Keratinocyte (primary cell): ENCODE data around the gene ACER3. TPM values are rescaled to one million over a fixed set of nuclear protein-coding genes. Genes with fewer than 3 reads are reported as not detected.

Source experiments
- DNase-seq: peaks from one replicate; pipeline ENCODE4 v3.0.0-alpha.2; 2011; ENCODE audit warnings: low read depth, missing footprints, low spot score
- FAIRE-seq: peaks from 2 replicates; lab custom pipeline; 2011; peaks lifted over from hg19 to GRCh38; lab: Jason Lieb, UNC
- H2AFZ ChIP-seq: 2 replicates; pipeline ENCODE4 v1.6.0; 2012; ENCODE audit warnings: low read length, control low read depth, inconsistent platforms; ENCODE audit not compliant: control insufficient read depth
- H3K27ac ChIP-seq: 2 replicates; pipeline ENCODE4 v1.5.1; 2011; ENCODE audit warnings: low read length; ENCODE audit not compliant: control insufficient read depth, insufficient read depth
- H3K27me3 ChIP-seq: 3 replicates; pipeline ENCODE4 v1.6.0; 2011; ENCODE audit warnings: low read length; ENCODE audit not compliant: control insufficient read depth, insufficient read depth; ENCODE audit errors: extremely low read depth
- H3K36me3 ChIP-seq, 2 experiments: 2 replicates in 1 of 2; 3 replicates in 1 of 2; pipeline ENCODE4 v1.5.1; 2011; ENCODE audit warnings: low read length in 2 of 2, mild to moderate bottlenecking in 1 of 2; ENCODE audit not compliant: control insufficient read depth in 2 of 2, insufficient read depth in 2 of 2; ENCODE audit errors: extremely low read depth in 1 of 2
- H3K4me1 ChIP-seq: 3 replicates; pipeline ENCODE4 v1.5.1; 2011; ENCODE audit warnings: low read length; ENCODE audit not compliant: control insufficient read depth, insufficient read depth; ENCODE audit errors: extremely low read depth
- H3K4me2 ChIP-seq: 3 replicates; pipeline ENCODE4 v1.6.0; 2011; ENCODE audit warnings: low read depth, low read length; ENCODE audit not compliant: control insufficient read depth, insufficient read depth; ENCODE audit errors: extremely low read depth
- H3K4me3 ChIP-seq, 3 experiments: fragments of 200-600 bp in 1 of 3; sonication (generic) in 1 of 3; 2 replicates in 2 of 3; 3 replicates in 1 of 3; pipeline ENCODE4 v1.5.1; 2011 to 2016; ENCODE audit warnings: low read length in 3 of 3, mild to moderate bottlenecking in 3 of 3, control low read depth in 2 of 3, inconsistent platforms in 1 of 3, low read depth in 1 of 3, mixed read lengths in 1 of 3, mixed run types in 1 of 3, moderate library complexity in 1 of 3; ENCODE audit not compliant: control insufficient read depth in 2 of 3, insufficient read depth in 2 of 3; ENCODE audit errors: extremely low read depth in 1 of 3
- H3K79me2 ChIP-seq: 2 replicates; pipeline ENCODE4 v1.6.0; 2012; ENCODE audit warnings: low read length; ENCODE audit not compliant: control insufficient read depth, insufficient read depth
- H3K9ac ChIP-seq: 3 replicates; pipeline ENCODE4 v1.6.0; 2011; ENCODE audit warnings: low read length; ENCODE audit not compliant: control insufficient read depth, insufficient read depth; ENCODE audit errors: extremely low read depth
- H3K9me1 ChIP-seq: 3 replicates; pipeline ENCODE4 v1.6.0; 2011; ENCODE audit warnings: low read length; ENCODE audit not compliant: control insufficient read depth, insufficient read depth; ENCODE audit errors: extremely low read depth
- H3K9me3 ChIP-seq: 2 replicates; pipeline ENCODE4 v1.5.1; 2012; ENCODE audit warnings: low read depth, low read length; ENCODE audit not compliant: control insufficient read depth
- H4K20me1 ChIP-seq: 3 replicates; pipeline ENCODE4 v1.6.0; 2011; ENCODE audit warnings: low read length; ENCODE audit not compliant: control insufficient read depth, insufficient read depth; ENCODE audit errors: extremely low read depth
- CTCF ChIP-seq, 3 experiments: IDR thresholded peaks in 1 of 3; conservative IDR thresholded peaks in 1 of 3; optimal IDR thresholded peaks in 1 of 3; 2 replicates in 2 of 3; 3 replicates in 1 of 3; pipeline versions ENCODE3 to v1.5.1; 2011; ENCODE audit warnings: low read length in 3 of 3, mild to moderate bottlenecking in 3 of 3, moderate library complexity in 2 of 3, control low read depth in 1 of 3, inconsistent platforms in 1 of 3; ENCODE audit not compliant: insufficient read depth in 2 of 3; ENCODE audit errors: extremely low read depth in 1 of 3
- EZH2 ChIP-seq: IDR thresholded peaks from one replicate; pipeline ENCODE4 v1.6.1; 2012; ENCODE audit warnings: inconsistent platforms, mild to moderate bottlenecking, low read length, moderate library complexity
- dilution Hi-C: fragments of 300-500 bp; cut with MboI; formaldehyde crosslinking; loops from one replicate; pipeline ENCODE4 v1.7.0; 2020; ENCODE audit warnings: low sequenced_read_pairs; ENCODE audit not compliant: extremely low pct_ligation_motif_present
- polyA plus RNA-seq, 5 experiments: library from polyadenylated mRNA; depleted of rRNA in 3 of 5; stranded (reverse) in 3 of 5; stranded (forward) in 1 of 5; unstranded in 1 of 5; fragments of >200 nt; gene quantifications; 1 replicate in 1 of 5; 2 replicates in 3 of 5; 3 replicates in 1 of 5; pipeline versions ENCODE4 v1.2.1 to v1.2.3, GENCODE V29; 2011 to 2012; ENCODE audit warnings: missing spikeins in 2 of 5, low read depth in 1 of 5, low replicate concordance in 1 of 5

ACER3 gene
- polyA plus RNA-seq, 1 donor (not counting 4 experiments of a cell fraction or from before 2014, with no cell fraction given): 55.0 TPM

- H3K27me3 ChIP-seq: no peaks in the 10 kb centered on the region
- no peak overlapping the region for H3K4me3 ChIP-seq
- no peak overlapping the region for H3K9ac ChIP-seq
- H3K4me1 ChIP-seq: no peaks in the 10 kb centered on the region
- FAIRE-seq (no peak), DNase-seq (no peak)
- H4K20me1 ChIP-seq: no peaks in the 10 kb centered on the region
- no peaks in the 10 kb centered on the region for H3K9me1 ChIP-seq
- dilution Hi-C loops: no loop called here
- no peak overlapping the region for H3K4me2 ChIP-seq
- peaks cover 6% of the 10 kb centered on the region for H3K9me3 ChIP-seq
- H3K27ac ChIP-seq: no peak overlapping the region
- no peak overlapping the region for H2AFZ ChIP-seq
- H3K36me3 ChIP-seq: no peaks in the 10 kb centered on the region
- no peak for TF ChIP-seq EZH2
- no peak for TF ChIP-seq CTCF (optimal IDR thresholded peaks at IDR 0.05 in 1 of 3, IDR thresholded peaks at IDR 0.05 in 1 of 3, conservative IDR thresholded peaks at IDR 0.05 in 1 of 3; ENCODE audit: extremely low read depth in 1 of 3, insufficient read depth in 2 of 3, low read length in 3 of 3)
- H3K79me2 ChIP-seq: no peaks in the 10 kb centered on the region
Observed at GRCh38 chr11:77054084-77054483, 193.4 kb downstream of the ACER3 start.

GRCh38 chr11:77055101-77055561 is 194.4 kb downstream of the ACER3 start:
- H3K36me3 ChIP-seq: no peaks in the 10 kb centered on the region
- H3K9me3 ChIP-seq: peaks cover 6% of the 10 kb centered on the region
- FAIRE-seq: no peak
- no peaks in the 10 kb centered on the region for H3K79me2 ChIP-seq
- no peak overlapping the region for H3K9ac ChIP-seq
- H2AFZ ChIP-seq: no peak overlapping the region
- TF ChIP-seq CTCF (optimal IDR thresholded peaks at IDR 0.05 in 1 of 3, IDR thresholded peaks at IDR 0.05 in 1 of 3, conservative IDR thresholded peaks at IDR 0.05 in 1 of 3; ENCODE audit: extremely low read depth in 1 of 3, insufficient read depth in 2 of 3, low read length in 3 of 3): no peak
- TF ChIP-seq EZH2: no peak
- H3K9me1 ChIP-seq: no peaks in the 10 kb centered on the region
- no peaks in the 10 kb centered on the region for H3K4me1 ChIP-seq
- H4K20me1 ChIP-seq: no peaks in the 10 kb centered on the region
- no peak overlapping the region for H3K27ac ChIP-seq
- DNase-seq: no peak
- no peaks in the 10 kb centered on the region for H3K27me3 ChIP-seq
- H3K4me2 ChIP-seq: no peak overlapping the region
- dilution Hi-C loops: no loop called here
- no peak overlapping the region for H3K4me3 ChIP-seq
